ENCODE data around the gene BRICD5.

BRICD5 gene

DNA sequence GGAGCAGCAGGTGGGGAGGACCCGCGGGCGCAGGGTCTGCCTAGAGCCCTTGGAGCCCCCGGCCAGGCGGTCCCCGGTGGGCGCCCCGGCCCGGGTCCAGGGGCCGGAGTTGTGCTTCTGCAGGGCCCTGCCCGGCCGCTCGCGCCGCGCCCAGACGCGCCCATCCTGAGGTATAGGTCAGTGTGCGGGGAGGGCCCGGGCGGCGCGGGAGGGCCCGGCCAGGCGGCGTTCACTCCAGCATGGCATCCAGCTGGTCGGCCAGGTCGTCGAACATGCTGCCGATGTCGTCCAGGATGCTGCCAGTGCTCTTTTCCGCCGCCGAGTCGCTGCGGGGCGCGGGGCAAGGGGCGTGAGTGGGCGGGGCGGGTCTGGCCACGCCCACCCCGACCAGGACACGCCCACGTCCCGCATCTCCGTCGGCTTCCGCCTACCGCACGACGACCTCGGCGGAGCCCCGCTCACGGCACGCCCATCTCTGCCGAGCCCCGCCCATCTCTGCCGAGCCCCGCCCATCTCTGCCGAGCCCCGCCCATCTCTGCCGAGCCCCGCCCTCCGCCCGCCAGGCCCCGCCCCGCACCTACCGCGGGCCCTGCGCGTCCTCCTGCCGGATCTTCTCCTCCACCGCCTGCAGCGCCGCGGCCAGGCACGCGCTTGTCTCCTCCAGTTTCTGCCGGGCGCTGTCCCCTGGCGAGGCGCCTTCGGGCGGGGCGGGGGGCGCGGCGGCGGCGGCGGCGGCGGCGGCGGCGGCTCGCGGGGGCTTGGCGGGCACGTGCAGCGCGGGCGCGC, 32.1 kb downstream of the BRICD5 start:
- TF ChIP-seq GATA3 (IDR thresholded peaks at IDR 0.05; ENCODE audit: low read depth, low read length) (no peak), GATA2 (IDR thresholded peaks at IDR 0.05; ENCODE audit: low read depth, low read length) (no peak)

DNA sequence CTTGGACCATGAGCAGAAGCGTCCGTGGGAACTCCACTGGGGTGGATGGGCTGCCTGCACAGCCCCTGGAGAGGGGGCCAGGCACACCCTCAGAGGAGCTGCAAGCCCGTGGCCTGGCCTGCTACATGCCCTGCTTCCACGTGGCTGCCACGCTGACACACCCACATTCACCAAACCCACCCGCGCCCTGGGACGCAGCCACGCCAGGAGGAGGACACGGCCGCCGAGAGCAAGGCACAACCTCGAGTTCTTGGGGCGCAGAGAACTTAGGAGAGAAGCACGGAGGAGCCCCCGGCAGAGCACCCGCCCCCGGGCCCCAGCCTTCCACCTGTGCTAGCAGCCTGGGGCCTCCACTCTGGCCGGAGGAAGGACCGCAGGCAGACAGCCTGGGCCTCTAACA, 33.1 kb downstream of the BRICD5 start:
- TF ChIP-seq GATA2 (IDR thresholded peaks at IDR 0.05; ENCODE audit: low read depth, low read length) (no peak), GATA3 (IDR thresholded peaks at IDR 0.05; ENCODE audit: low read depth, low read length) (no peak)

DNA sequence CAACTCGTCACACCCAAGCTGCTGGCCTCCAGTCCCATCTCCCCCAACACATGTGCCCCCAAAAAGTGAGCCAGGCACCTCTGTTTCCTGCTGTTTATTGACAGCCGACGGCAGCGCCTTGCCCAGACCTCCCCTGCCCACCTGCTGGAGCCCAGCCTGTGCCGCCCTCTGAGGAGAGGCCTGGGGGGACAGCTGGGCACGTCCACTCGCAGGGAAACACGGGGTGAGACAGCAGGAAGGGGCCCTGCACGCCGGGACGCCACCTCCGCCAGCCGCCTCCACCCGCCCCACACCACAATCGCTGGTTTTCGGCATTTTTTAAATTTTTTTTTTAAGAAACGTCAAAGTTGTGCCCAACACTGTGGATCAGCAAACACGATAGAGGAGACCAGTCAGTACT, 33.6 kb downstream of the BRICD5 start:
- TF ChIP-seq GATA3 (IDR thresholded peaks at IDR 0.05; ENCODE audit: low read depth, low read length) (no peak), GATA2 (IDR thresholded peaks at IDR 0.05; ENCODE audit: low read depth, low read length) (no peak)

DNA sequence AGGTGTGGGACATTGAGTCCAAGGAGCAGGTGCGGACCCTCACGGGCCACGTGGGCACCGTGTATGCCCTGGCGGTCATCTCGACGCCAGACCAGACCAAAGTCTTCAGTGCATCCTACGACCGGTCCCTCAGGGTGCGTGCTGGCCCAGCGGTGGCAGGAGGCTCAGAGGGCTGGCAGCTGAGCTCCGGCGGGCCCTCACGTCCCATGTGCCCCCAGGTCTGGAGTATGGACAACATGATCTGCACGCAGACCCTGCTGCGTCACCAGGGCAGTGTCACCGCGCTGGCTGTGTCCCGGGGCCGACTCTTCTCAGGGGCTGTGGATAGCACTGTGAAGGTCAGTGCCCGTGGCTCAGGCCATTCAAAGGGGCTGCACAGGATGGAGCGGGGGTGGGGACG, 34.6 kb downstream of the BRICD5 start:
- TF ChIP-seq GATA2 (IDR thresholded peaks at IDR 0.05; ENCODE audit: low read depth, low read length) (no peak), GATA3 (IDR thresholded peaks at IDR 0.05; ENCODE audit: low read depth, low read length) (no peak)

DNA sequence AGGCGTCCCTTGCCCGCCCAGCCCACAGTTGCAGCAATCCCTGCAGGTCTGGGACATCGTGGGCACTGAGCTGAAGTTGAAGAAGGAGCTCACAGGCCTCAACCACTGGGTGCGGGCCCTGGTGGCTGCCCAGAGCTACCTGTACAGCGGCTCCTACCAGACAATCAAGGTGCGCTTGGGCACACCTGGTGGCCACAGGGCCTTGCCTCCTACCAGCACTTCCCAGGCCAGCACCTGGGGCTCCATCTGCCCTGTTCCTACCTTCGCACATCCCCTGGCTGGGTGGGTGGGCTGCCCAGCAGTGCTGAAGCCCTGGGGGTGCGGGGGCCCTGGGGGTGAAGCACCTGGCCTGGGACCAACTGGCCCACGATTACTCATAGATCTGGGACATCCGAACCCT, 35.2 kb downstream of the BRICD5 start:
- TF ChIP-seq GATA2 (IDR thresholded peaks at IDR 0.05; ENCODE audit: low read depth, low read length): no peak
- no peak for TF ChIP-seq GATA3 (IDR thresholded peaks at IDR 0.05; ENCODE audit: low read depth, low read length)

DNA sequence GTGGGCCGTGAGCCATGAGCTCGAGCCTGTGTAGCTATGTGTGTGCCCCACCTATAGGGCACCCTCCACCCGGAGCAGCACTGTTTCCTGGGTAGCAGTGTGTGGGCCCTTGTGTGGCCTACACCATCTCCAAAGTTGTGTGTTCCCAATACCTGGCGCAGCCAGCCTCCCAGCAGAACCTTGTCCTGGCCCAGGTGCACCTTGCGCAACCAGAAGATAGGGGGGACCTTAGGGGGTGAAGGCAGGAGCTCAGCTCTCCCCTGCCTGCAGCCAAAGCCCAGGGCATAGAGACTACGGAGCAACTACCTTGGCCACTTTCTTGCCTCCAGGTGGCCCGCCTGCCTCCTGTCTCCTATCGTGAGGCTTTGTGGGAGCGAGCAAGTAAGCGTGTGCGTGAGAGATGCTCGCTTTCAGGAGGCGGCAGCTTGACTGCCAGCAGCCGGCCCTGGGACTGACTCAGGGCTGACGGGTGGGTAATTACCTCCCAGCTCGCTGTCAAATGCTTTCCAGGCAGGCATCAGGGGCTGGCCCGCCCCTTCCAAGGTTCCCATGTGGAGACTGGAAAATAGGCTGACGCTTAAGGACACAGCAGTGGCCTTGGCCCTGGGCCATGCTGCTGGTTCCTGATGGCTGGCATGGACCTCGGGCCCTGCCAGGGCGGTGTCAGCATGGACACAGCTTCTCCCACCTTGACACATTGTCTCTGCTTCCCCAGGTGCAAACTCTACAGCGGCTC, 36.1 kb downstream of the BRICD5 start:
- TF ChIP-seq GATA2 (IDR thresholded peaks at IDR 0.05; ENCODE audit: low read depth, low read length) (no peak), GATA3 (IDR thresholded peaks at IDR 0.05; ENCODE audit: low read depth, low read length) (no peak)

DNA sequence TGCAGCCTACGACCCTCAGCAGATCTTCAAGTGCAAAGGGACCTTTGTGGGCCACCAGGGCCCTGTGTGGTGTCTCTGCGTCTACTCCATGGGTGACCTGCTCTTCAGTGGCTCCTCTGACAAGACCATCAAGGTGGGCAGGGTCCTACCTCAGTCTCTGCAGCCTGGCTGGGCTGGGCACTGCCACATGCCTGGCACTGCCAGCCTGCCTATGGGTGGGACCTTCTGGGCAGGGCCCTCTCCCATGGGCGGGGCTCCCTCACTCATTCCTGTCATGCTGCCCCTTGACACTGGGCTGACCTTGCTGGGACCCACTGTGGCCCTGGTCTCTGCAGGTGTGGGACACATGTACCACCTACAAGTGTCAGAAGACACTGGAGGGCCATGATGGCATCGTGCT, 36.7 kb downstream of the BRICD5 start:
- TF ChIP-seq GATA2 (IDR thresholded peaks at IDR 0.05; ENCODE audit: low read depth, low read length) (no peak), GATA3 (IDR thresholded peaks at IDR 0.05; ENCODE audit: low read depth, low read length) (no peak)

DNA sequence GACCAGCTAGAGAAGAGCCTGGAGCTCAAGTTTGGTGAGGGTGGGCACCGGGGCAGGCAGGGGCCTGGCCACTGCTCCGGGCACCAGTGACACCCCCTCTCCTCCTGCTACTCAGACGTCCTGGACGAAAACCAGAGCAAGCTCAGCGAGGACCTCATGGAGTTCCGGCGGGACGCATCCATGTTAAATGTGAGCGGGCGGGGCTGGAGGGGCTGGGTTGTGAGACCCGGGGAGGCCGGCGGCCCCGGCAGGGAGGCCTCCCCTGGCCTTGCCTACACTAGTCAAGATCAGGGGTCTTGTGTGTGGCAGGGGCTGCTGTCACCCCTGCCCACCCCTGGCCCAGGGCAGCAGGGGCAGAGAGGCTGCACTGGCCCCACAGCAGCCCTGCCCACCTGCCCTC, 37.3 kb downstream of the BRICD5 start:
- no peak for TF ChIP-seq GATA2 (IDR thresholded peaks at IDR 0.05; ENCODE audit: low read depth, low read length)
- TF ChIP-seq GATA3 (IDR thresholded peaks at IDR 0.05; ENCODE audit: low read depth, low read length): no peak

DNA sequence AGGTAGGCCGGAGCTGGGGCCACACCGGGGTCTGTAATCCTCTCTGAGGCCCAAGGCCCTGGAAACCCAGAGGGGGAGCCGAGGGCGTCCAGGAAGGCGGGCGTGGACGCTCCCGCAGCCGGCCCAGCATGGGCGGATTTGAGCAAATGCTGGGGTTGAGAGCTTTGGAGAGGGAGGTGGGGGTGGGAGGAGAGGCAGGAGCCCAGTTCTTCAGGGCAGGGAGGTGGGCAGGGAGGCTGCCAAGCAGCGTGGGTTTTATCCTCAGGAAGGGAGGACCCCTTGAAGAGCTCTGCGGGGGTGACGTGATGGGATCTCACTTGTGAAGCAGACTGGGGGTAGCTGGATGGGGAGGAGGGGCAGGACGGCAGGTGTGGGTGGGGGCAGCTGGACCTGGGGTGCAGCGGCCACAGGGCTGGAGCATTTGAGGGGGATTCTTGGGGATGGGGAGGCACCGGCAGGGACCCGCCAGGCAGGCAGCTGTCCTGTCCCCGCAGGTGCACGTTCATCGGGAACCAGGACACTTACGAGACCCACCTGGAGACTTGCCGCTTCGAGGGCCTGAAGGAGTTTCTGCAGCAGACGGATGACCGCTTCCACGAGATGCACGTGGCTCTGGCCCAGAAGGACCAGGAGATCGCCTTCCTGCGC, 37.9 kb downstream of the BRICD5 start:
- TF ChIP-seq GATA2 (IDR thresholded peaks at IDR 0.05; ENCODE audit: low read depth, low read length) (no peak), GATA3 (IDR thresholded peaks at IDR 0.05; ENCODE audit: low read depth, low read length) (no peak)

DNA sequence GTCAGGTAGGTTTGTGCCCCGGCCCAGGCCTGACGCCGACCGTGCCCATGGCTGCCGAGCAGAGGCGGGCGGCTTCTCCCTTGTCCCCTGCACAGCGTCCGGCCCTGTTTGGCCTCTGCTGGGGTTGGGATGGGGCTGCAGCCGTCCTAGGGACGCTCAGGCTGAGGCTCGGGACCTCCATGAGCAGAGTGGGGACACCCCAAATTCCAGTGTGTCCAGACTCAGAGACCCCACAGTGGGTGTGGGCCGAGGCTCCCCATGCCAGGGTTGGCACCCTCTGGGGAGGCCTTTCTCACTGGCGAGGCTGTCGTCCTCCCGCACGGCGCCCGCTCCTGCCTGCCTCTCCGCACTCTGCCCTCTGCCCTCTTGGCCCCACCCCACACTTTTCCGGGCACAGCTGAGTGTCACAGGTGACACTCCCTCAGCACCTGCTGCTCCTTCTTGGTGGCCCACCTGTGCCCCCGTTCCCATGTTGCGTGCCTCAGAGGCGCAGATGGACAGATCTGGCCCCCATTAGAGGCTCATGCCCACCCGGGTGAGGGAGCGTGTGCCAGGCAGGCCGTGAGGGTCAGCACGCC, 39.0 kb downstream of the BRICD5 start:
- no peak for TF ChIP-seq GATA3 (IDR thresholded peaks at IDR 0.05; ENCODE audit: low read depth, low read length)
- TF ChIP-seq GATA2 (IDR thresholded peaks at IDR 0.05; ENCODE audit: low read depth, low read length): no peak

DNA sequence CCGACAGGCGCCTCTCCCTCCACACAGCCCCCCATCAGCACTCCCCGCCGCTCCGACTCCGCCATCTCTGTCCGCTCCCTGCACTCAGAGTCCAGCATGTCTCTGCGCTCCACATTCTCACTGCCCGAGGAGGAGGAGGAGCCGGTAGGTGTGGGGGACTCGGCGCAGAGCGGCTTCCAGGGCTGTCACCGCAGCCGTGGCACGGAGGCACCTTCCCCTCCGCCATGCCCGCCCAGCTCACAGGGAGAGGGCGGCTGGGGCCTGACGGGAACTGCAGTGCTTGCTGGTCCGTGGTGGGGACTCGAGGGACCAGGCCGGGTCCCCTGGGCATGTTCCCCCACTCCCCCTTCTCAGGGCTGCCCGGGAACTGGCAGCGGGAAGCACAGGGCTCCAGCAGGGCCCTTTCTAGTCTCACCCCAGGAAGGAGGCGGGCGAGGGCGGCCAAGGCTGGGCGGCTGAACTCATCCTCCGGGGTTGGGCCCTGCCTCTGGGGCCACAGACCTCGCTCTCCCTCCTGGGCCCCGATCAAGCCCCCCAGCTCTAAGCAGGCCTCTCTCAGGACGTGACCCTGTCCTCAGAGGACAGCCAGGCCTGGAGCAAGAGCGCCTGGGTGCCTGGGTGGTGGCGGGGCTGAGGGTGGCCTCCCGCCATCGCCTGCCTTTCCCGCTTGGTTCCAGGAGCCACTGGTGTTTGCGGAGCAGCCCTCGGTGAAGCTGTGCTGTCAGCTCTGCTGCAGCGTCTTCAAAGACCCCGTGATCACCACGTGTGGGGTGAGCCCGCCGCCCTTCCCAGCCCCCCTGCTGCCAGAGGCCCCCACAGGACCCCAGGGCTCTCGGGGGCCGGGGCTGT, 39.9 kb downstream of the BRICD5 start:
- TF ChIP-seq GATA3 (IDR thresholded peaks at IDR 0.05; ENCODE audit: low read depth, low read length) (no peak), GATA2 (IDR thresholded peaks at IDR 0.05; ENCODE audit: low read depth, low read length) (no peak)

DNA sequence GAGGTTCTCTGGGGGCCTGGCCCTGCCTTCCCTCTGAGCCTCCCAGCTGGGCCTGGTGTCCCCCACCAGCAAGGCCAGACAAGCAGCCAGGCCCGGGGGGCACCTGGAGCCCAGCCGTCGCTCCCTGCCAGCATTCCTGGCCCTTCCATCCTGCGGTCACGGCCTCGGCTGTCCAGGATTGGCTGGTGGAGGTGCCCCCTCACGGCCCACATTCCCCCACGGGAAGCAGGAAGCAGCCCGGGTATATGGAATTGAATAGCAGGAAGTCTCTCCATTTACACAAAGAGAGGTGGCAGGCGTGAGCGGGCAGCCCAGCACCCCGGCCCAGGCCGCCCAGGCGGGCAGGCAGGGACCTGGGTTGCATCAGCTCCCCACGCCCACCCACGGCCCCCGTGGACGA, 40.6 kb downstream of the BRICD5 start:
- TF ChIP-seq GATA3 (IDR thresholded peaks at IDR 0.05; ENCODE audit: low read depth, low read length) (no peak), GATA2 (IDR thresholded peaks at IDR 0.05; ENCODE audit: low read depth, low read length) (no peak)

DNA sequence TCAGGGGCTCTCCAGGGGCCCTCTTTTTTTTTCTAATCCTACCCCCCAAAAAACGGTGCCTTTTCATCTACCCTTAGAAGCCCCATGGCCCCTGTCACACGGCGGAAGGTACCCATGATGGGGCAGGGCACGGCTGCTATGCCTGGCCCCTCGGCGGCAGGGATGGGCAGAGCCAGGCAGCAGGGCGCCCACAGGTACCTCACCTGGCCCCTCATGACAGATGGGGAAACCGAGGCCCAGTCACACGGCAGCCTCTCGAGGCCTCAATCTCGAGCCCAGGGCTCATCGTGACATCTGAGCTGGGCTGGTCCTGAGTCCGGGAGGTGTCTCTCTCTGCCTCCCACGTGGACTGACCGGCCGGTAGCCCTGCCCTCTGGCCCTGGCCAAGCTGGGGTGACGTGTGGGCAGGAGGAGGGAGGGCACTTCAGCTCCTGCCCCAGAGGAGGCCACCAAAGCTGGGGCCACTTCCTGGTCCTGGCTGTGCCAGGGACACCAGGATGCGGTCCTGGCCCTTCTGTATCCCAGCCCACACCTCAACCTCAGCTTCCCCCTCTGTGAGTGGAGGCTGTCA, 43.5 kb downstream of the BRICD5 start:
- TF ChIP-seq GATA2 (IDR thresholded peaks at IDR 0.05; ENCODE audit: low read depth, low read length) (no peak), GATA3 (IDR thresholded peaks at IDR 0.05; ENCODE audit: low read depth, low read length) (no peak)

Data from SH-SY5Y (cell line).